GM12891 (cell line): ENCODE measurements around the gene POU2F1.

Experiments used
- DNase-seq: peaks from one replicate; pipeline ENCODE4 v3.0.0; 2011; ENCODE audit warnings: low spot score; ENCODE audit not compliant: insufficient read length
- FAIRE-seq: peaks from 2 replicates; lab custom pipeline; 2011; peaks lifted over from hg19 to GRCh38; lab: Jason Lieb, UNC
- PAX5 ChIP-seq: IDR thresholded peaks from 2 replicates; pipeline ENCODE4 v1.6.1; 2011; ENCODE audit warnings: low read length, moderate library complexity, mild to moderate bottlenecking; ENCODE audit not compliant: insufficient read depth, severe bottlenecking
- POLR2A ChIP-seq: IDR thresholded peaks from 2 replicates; pipeline ENCODE4 v1.6.1; 2011; ENCODE audit warnings: low read depth, low read length, control low read depth
- POLR2AphosphoS5 ChIP-seq: IDR thresholded peaks from 2 replicates; pipeline ENCODE4 v1.6.1; 2011; ENCODE audit warnings: low read depth, low read length, control low read depth
- POU2F2 ChIP-seq: IDR thresholded peaks from 2 replicates; pipeline ENCODE4 v1.6.1; 2011; ENCODE audit warnings: low read depth, mild to moderate bottlenecking, control low read depth, low read length, moderate library complexity
- SPI1 ChIP-seq: IDR thresholded peaks from 2 replicates; pipeline ENCODE4 v1.6.1; 2011; ENCODE audit warnings: low read depth, low read length, control low read depth
- TAF1 ChIP-seq: IDR thresholded peaks from 2 replicates; pipeline ENCODE4 v1.6.1; 2011; ENCODE audit warnings: low read depth, low read length, control low read depth

POU2F1 gene

DNA sequence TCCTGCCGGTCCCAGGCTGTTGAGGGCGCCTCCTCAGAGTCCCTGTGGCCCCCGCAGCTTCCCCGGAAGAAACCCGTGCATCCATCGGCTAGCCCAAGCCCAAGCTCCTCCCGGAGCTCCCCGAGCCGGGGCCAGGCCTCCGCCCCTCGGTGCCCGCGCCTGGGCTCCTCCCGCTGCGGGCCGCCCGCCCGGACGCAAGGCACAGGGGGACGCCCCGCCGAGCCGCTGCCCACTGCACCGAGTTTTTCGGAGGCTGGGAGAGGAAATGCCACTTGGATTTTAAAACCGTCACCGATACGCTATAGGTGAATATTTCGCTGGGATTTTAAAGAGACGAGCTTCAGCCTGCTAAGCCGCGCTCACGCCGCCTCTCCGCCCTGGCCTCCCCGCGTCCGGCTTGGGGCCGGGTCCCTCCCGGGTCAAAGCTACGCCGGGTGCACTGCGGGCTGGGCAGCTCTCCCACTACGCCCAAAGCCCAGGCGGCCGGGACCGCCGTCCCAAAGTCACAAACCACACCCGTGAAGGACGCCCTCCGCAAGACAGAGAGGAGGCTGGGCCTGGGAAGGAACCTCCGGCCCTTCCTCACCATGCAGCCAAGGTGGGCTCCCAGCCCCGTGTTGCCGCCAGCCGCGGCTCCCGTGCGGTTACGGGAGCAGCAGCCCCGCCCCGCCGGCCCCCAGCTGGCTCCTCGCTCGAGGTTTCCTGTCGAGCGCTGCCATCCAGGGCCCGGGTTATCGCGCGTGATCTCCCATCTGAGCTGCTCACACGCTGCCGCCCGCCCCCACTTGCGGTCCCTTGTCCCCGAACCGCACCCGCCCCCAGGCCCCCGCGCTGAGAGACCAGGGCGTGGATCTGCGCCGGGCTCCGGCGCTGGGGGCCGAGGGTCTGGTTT lies 234.5 kb downstream of the POU2F1 start:
- no peak for TF ChIP-seq POLR2AphosphoS5
- TF ChIP-seq POU2F2: no peak
- no peak for TF ChIP-seq POLR2A
- no peak for TF ChIP-seq TAF1
- no peak for TF ChIP-seq PAX5
- TF ChIP-seq SPI1: no peak
- peak; percentile 78 for FAIRE-seq
- peak; percentile 71 for DNase-seq

DNA sequence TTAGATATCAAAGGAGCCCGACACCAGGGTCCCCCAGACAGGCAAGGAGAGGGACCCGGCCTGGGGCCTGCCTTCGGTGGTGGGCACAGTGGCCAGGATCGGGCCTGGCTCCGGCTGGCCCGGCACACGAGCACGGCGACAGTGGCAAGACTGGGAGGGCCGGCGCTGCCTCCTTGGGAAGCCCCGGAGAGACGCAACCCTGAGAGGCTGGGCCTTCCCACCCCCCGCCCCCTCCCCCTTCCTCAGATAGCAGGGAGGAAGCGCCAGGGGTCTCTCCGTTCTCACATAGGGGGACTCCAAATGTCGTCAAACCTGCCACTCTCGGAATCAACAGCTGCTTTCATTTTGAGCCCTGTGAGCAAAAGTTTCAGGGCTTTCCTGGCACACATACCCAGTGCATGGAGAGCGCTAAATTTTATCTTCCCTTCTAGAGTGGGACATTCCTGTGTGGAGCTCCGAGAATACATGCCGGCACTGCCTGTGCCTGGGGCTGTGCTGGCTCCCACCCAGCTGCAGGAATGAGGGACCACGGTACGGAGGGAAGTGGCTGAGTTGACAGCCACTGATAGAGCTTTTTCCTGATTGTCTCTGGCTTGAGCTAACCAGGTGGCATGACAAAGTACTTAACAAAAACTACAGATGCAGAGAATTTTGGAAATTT lies 235.2 kb downstream of the POU2F1 start:
- DNase-seq (peak; percentile 26), FAIRE-seq (no peak)
- TF ChIP-seq SPI1 (no peak), POLR2AphosphoS5 (no peak), PAX5 (no peak), TAF1 (no peak), POLR2A (no peak), POU2F2 (no peak)

DNA sequence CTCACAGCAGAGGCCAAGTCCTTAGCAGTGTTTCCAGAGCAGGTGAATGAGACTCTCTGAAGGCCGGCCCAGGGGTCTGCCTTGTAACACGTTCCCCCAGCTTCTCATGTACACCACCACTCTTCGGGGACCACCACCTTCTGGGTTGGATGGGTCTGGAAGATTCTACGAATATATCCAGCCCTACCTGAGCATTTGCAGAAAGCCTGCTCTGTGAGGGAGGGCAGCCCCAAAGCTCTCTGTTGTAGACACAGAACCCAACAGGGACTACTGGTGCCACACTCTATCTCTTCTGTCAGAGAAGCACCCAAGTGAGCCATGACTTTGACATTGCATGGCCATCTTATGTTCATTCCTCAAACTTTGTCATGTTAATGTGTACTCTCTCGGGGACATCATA lies 235.8 kb downstream of the POU2F1 start:
- FAIRE-seq (no peak), DNase-seq (no peak)
- TF ChIP-seq POLR2AphosphoS5 (no peak), SPI1 (no peak), POLR2A (no peak), PAX5 (no peak), POU2F2 (no peak), TAF1 (no peak)

DNA sequence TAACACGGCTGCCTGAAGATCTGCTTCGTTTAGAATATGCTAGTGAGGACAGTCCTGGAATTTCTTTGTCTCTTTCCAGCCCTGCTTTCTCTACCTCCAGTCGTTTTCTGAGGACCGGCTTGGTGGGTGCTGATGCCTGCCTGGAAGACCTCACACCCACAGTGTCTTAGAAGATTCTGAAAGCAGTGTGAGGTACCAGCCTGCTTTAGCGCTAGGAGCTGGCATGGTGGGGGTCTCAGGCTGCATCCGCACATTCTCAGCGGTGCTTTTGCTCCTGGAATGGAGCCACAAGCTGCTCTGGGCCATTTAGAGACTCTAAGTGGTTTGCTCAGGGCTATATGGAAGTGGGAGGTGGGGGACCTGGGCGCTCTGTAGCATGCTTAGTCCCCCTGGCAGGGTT lies 236.2 kb downstream of the POU2F1 start:
- DNase-seq (no peak), FAIRE-seq (no peak)
- TF ChIP-seq SPI1 (no peak), POLR2AphosphoS5 (no peak), PAX5 (no peak), POLR2A (no peak), POU2F2 (no peak), TAF1 (no peak)

DNA sequence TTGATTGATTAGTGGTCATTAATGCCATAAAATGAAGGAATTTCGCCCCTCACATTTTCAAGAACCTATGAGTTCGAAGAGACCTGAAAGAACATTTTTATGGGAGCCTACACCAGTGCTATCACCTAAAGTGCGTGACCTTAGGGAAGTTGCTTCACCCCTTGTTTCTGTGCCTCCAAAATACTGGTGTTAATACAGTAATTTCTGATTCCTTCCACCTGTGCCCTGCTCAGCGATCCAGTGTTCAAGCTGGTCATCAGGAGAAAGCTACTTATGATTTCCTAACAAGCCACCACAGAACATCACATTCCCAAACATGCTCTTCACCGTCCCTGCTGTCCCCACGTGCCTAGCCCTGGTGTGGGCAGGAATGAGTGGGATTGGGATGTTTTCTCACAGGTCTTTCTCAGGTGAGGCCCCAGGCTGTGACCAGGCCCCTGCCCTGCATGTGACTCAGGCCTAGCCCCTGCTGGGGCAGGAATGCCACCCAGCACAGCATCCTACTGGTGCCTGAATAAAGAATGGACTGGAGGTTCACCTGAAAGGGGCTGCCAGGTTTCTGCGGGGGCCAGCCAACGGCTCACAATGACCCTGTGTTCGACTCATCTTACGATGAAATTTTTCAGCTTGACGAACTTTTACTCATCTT lies 237.4 kb downstream of the POU2F1 start:
- FAIRE-seq: no peak
- DNase-seq: no peak
- TF ChIP-seq POU2F2: no peak
- TF ChIP-seq POLR2AphosphoS5: no peak
- no peak for TF ChIP-seq POLR2A
- no peak for TF ChIP-seq TAF1
- TF ChIP-seq SPI1: no peak
- TF ChIP-seq PAX5: no peak

DNA sequence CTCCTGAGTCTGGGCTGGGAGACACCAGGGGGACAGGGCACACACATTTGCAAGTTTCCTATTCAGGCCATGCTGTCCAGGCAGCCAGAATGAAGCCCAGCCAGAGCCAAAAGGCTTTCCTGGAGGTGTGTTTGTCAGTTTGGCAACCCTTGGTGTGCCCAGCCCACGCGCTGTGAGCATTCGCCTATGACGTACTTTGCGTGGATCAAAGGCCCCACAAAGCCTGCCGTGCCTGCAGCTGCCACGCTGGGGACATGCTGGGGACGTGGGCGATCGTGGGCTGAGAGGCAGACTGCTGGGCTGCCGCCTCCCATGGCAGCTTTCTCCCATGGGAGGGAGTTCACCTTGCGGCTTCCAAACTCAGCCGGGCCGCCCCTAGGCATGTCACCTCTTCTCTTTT lies 240.2 kb downstream of the POU2F1 start:
- DNase-seq (no peak), FAIRE-seq (no peak)
- TF ChIP-seq TAF1 (no peak), SPI1 (no peak), PAX5 (no peak)

DNA sequence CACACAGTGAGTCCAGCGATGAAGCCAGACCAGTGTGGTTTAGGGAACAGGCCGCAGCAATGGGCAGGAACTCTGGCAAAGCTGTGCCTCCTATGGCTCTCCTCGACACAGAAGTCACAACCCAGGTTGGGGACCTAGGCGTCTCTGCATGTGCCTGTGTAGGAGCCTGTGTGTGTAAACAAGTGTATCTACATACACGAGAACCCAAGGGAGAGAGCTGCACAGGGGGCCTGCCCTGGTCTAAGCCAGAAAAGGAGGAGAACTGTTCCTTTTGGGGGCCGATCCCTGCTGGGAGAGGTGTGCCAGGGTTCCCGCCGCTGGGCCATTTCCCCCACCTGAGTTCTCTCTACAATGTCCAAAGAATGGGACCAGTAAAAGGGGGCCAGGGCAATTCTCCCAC lies 241.7 kb downstream of the POU2F1 start:
- FAIRE-seq (no peak), DNase-seq (no peak)
- TF ChIP-seq POLR2AphosphoS5: no peak

DNA sequence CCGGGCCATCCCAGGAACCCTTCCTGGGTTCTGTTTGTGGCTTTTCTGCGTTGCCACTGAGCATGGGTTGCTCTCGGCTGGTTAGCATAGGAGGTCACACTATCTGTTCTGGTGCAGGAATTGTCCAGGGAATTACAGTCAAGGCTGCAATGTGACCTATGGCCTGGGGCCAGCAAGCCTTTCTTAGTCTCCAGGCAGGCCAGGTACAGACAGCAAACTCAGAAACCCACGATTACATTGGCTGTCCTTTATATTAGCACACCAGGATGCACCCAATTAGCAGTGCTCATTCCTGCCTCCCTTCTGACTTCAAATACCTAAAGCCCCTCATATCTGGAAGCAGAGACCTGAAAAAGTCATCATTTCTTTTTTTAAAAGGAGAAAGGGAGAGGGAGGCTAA lies 242.4 kb downstream of the POU2F1 start:
- no peak for FAIRE-seq
- no peak for TF ChIP-seq POLR2A
- no peak for TF ChIP-seq POU2F2
- no peak for TF ChIP-seq POLR2AphosphoS5
- TF ChIP-seq SPI1: no peak
- no peak for TF ChIP-seq TAF1
- TF ChIP-seq PAX5: no peak

DNA sequence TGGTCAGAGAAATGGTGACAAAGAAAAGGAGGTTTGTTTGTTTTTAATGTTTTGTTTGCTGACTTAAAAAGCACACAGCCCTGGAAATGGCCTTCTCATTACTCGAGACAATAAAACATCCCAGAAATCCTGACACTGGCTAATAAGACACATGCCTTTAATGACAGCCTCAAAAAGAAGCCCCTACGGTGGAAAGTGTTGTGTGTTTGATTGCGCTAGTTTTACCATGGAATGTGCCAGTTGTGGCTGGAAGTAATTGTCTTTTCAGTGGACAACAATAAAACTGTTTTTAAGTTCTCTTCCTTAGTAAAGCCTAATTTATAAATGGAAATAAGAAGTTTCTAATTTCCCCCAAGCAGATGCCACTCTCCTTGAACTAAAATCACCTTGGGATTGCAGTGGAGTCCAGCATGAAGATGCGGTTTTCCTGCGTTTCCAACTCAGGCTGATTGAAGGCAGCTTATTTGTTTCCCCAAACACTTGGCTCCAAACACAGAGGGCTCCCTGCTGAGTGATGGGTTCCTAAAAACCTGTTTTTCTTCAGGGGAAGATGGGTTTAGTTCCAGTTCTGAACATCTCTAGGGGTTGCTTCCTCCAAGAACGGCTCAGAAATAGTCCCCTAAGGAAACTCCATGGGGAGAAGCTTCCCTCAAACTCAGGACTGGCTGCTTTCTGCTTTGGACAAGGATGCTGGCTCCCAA lies 243.3 kb downstream of the POU2F1 start:
- TF ChIP-seq POLR2A (no peak), POU2F2 (no peak), TAF1 (no peak), SPI1 (no peak), POLR2AphosphoS5 (no peak), PAX5 (no peak)
- DNase-seq: no peak
- no peak for FAIRE-seq

More for the DNA sequence above, 242.4 kb downstream of the POU2F1 start:
- DNase-seq: no peak
